NCI-H1436 treated with DMSO at 0.1 percent for 48 hours (cell line): ENCODE results near the gene SCYGR2.
"Not testable (repeated sequence)": the region's sequence is repeated elsewhere in the genome, so short reads cannot be mapped to it uniquely, and the experiment has no call there.

ENCODE experiments used
- DNase-seq: peaks from one replicate; lab custom pipeline; 2025; lab: John Stamatoyannopoulos, UW

Gene SCYGR2, protein sequence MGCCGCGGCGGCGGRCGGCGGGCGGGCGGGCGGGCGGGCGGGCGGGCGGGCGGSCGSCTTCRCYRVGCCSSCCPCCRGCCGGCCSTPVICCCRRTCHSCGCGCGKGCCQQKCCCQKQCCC

DNA sequence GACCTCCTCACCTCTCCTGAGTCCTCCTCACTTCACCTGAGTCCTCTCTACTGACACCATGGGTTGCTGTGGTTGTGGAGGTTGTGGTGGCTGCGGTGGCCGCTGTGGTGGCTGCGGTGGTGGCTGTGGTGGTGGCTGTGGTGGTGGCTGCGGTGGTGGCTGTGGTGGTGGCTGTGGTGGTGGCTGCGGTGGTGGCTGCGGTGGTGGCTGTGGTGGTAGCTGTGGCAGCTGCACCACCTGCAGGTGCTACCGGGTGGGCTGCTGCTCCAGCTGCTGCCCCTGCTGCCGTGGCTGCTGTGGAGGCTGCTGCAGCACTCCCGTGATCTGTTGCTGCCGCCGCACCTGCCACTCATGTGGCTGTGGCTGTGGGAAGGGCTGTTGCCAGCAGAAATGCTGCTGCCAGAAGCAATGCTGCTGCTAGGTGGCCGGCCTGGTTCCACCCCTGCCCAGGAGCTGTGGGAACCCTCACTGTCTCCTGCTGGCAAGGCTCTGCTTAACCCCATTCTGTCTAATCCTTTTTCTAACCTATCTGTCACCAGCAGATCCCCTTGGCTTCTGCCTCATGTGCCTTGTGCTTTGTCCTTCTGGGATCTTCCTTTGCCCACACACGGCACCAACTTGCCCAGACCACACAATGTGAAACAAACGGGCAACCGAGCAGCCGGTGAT lies at the start of gene SCYGR2:
TSS of gene SCYGR2 (plus strand) at position 59 of the 669 bp plus-strand sequence. CDS start at position 59, 0 bp downstream.
- DNase-seq = not testable (repeated sequence)

- no peak for DNase-seq
Observed at GRCh38 chr2:227551836-227552235, 46.9 kb upstream of the SCYGR2 start.

DNA sequence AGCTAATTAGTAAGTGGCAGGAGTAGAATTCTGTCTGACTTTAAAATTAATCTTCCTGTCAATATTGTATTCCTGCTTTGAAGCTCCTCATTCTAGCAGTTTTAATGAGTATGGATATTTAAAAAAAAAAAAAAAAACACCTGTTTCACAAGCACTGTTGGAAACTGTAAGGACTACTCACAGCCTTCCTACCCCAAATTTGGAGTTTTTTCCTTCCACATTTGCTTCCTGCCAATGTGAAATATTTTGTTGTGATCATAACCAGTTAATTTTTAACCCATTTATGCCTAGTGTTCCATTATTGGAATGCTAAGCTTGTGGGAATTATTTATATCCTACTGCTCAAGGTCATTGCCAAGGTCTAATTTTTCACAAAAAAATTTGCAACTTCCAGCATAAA lies 36.1 kb upstream of the SCYGR2 start:
- no peak for DNase-seq

- DNase-seq = no peak
Observed at GRCh38 chr2:227565080-227565479, 33.6 kb upstream of the SCYGR2 start.

DNA sequence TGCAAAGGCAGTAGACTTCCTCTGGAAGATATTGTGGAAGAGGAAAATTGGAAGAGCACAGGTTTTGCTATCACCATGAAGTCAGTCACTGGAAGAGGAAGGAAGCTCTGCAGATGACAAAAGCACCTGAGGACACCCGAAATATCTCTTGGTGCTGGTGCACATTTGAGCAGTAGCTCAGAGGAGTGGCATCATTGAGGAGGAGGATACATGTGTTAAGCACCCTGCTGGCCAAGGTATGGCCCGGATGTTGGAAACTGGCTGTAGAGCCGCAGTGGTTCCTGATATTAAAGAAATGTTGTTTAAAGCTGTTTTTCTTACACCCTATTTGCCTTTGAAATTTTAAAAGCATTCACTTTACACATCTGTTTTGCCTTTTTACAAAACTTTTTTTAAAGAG lies 32.7 kb upstream of the SCYGR2 start:
- no peak for DNase-seq

DNA sequence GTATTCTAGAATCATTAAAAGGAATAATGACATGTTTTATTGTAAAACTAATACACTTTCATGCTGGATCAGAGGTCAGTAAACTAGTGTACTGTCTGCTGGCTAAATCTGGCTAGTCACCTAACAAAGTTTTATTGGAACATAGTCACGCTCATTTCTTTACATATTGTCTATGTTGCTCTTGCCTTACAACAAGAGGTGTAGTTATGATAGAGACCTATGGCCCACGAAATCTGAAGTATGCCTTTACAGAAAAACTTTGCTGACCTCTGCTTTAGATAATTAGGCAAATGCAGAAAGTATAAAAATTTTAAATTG lies 29.9 kb upstream of the SCYGR2 start:
- no peak for DNase-seq

DNA sequence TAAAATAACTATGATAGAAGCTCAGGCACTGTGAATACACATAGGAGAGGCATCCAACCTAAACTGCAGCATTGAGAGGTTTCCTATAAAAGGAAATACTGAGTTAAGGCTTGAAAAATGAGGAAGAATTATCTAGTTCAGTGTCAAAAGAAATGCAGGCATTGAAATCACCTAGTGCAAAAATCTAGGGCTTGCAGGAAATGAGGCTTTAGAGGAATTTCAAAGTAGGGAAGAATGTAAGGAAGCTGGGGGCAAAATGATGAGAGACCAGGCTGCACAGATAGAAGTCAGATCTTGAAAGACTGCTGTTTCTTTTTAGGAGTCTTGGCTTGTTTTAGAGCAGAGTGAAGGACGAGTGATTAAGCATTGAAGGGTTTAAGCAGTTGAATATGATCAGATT lies 28.1 kb upstream of the SCYGR2 start:
- no peak for DNase-seq

- DNase-seq = no peak
Observed at GRCh38 chr2:227576110-227576509, 22.6 kb upstream of the SCYGR2 start.

- DNase-seq = no peak
Observed at GRCh38 chr2:227576812-227577211, 21.9 kb upstream of the SCYGR2 start.

GRCh38 chr2:227577555-227577954 lies 21.1 kb upstream of the SCYGR2 start:
- DNase-seq = no peak

GRCh38 chr2:227578642-227579041 lies 20.1 kb upstream of the SCYGR2 start:
- no peak for DNase-seq

GRCh38 chr2:227579791-227580190 lies 18.9 kb upstream of the SCYGR2 start:
- DNase-seq = no peak

GRCh38 chr2:227582369-227582768 lies 16.3 kb upstream of the SCYGR2 start:
- no peak for DNase-seq

DNA sequence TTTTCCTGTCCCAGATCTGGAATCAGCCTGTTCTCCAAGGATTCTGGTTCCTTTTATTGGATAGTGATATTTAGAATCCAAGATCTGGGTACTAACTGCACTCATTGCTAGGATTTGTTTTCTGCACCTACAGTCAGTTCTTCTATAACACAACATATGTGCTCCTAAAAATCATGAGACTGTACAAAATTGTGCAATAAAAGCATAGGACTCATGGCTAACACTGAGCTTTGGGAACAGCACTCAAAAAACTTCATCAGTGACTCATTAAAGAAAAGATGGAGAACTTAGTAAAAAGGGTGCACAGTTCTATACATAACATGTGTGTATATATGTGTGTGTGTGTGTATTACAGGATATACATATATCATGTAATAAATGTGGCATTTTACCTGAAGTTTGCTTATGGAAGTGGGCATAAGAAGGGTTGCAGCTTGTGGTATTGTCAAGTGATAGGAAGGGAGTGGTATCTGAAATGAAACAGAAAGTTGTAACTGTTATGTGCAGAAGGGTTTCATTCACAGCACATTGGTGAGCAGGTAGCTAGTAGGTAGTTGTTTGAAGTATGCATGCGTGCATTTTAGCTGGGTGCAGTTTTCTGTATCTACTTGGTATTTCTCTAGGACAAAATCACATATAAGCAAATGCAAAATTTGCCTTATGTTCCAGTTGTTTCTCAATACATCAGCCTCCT lies 5.9 kb upstream of the SCYGR2 start:
- no peak for DNase-seq

GRCh38 chr2:227595797-227596196 lies 2.9 kb upstream of the SCYGR2 start:
- no peak for DNase-seq

DNA sequence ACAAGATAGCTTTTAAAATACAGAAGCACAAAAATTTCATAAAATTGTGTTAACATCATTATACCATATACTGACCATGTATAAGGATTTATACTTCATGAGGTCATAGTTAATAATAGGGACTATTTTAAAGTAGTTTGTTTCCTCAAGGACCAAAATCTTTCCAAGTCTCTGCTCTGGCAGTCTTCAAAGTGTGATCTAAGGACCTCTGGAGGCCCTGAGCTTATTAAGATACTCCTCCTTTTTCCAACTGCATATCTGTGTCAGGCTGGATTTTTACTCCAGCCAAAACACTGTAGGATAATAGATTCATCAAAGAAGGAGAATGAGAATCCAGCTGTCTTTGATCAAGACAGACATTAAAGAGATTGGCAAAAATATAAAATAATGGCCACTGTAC lies 1.7 kb upstream of the SCYGR2 start:
- DNase-seq = no peak

- no peak for DNase-seq
Observed at GRCh38 chr2:227597998-227598397, 695 bp upstream of the SCYGR2 start.

- no peak for DNase-seq
Observed at GRCh38 chr2:227602358-227602757, 3.7 kb downstream of the SCYGR2 start.

GRCh38 chr2:227606476-227606875 lies 7.8 kb downstream of the SCYGR2 start:
- no peak for DNase-seq

DNA sequence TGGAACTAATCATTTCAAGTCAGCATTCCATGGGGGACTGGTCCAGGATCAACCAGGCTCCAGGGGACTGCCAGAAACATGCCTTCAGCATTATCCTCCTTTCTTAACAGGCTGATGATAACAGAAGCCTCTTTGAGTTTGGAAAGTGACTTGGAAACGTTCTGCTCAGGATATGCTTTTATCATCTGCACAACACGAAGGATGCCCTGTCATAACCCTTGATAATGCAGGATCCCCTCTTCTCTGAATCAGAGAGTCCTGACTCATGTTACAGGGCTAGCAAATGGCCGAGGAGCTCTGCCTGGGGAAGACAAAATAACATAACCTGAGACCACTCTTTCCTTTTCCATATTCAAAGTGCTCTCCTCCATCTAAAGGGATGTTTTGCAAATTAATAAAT lies 9.2 kb downstream of the SCYGR2 start:
- DNase-seq = no peak

GRCh38 chr2:227608561-227609338 lies 10.1 kb downstream of the SCYGR2 start:
- DNase-seq = no peak

- no peak for DNase-seq
Observed at GRCh38 chr2:227610123-227610522, 11.4 kb downstream of the SCYGR2 start.
